Activated naive CD8-positive, alpha-beta T cell (primary cell): Measurements from ENCODE around the gene ATP6V1G3.

Experiments used
- H3K27ac Mint-ChIP-seq: one replicate; pipeline ENCODE4 v1.8.0; 2021; ENCODE audit warnings: mixed read lengths
- H3K27me3 Mint-ChIP-seq: one replicate; pipeline ENCODE4 v1.8.0; 2021; ENCODE audit warnings: mixed read lengths
- H3K36me3 Mint-ChIP-seq: one replicate; pipeline ENCODE4 v1.8.0; 2021; ENCODE audit warnings: mixed read lengths
- H3K4me1 Mint-ChIP-seq: one replicate; pipeline ENCODE4 v1.8.0; 2021; ENCODE audit warnings: low read depth, mixed read lengths
- H3K4me3 Mint-ChIP-seq: one replicate; pipeline ENCODE4 v1.8.0; 2021; ENCODE audit warnings: mild to moderate bottlenecking, mixed read lengths
- H3K9me3 Mint-ChIP-seq: one replicate; pipeline ENCODE4 v1.8.0; 2021; ENCODE audit warnings: low read depth, mixed read lengths

ATP6V1G3 gene

DNA sequence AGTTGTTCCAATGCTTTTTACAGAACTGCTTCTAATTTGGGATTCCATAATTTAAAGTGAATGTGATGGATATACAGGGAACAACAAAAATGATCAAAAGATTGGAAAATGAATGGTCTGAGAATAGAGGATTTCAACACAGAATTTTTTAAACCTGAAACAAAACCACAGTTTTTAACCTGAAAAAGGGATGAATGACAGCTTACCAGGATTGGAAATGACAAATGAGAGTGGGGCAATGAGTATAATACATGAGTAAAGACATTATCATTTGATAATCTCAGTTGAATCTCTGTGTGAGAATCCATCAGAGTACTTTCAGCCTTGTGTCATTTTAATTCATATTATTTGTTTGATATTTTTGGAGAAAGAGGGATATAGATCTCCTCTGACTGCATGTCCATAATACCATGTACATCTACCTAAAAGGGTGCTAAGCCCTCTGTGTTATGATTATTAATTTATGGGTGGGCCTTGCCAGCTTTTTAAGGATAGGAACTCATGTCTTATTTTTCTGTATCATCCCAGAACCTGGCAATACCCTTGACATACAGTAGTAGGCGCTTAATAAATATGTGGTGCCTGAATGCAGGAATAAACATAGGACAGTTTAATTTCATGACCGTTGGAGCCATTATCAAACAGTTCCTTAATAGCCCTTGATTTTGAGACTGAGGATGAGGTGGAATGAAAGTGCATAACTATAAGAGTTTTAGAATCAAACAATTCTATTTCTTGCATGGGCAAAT lies 12.4 kb upstream of the ATP6V1G3 start:
- Mint-ChIP-seq H3K4me1 (peaks cover 67% of the 10 kb centered on the region), H3K27ac (no peak overlapping the region)

DNA sequence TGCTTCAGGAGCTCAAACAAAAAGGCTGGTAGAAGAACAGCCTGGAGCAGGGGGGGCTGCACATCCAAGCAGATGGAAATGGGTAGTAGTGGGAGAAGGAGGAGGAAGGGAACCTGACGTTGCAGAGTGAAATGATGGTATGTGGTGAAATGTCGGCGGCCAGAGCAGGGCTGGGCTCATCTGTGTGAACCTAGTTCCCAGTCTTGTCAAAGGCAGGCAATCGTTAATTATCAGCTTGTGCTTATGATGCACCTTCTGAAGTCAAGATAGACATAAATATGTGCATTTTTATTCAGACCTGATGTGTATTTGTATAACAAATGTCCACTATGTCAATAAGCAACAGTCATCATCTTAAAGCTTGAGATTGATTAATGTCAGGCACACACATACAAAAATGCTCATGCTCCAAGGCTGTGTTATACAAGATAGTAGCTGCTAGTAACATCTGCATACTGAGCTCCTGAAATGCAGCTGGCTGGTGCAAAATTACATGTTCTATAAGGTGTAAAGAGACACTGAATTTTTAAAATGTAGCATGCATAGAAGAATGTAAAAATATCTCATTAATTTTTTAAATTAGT lies 10.6 kb upstream of the ATP6V1G3 start:
- Mint-ChIP-seq H3K36me3 (peaks cover 2% of the 10 kb centered on the region), H3K4me1 (peaks cover 49% of the 10 kb centered on the region), H3K9me3 (peaks cover 12% of the 10 kb centered on the region), H3K27me3 (no peaks in the 10 kb centered on the region), H3K4me3 (no peak overlapping the region), H3K27ac (no peak overlapping the region)

More for the DNA sequence above, 12.4 kb upstream of the ATP6V1G3 start:
- no peaks in the 10 kb centered on the region for H3K27me3 Mint-ChIP-seq
- peaks cover 3% of the 10 kb centered on the region for H3K9me3 Mint-ChIP-seq
- H3K36me3 Mint-ChIP-seq: no peaks in the 10 kb centered on the region
- H3K4me3 Mint-ChIP-seq: no peak overlapping the region

DNA sequence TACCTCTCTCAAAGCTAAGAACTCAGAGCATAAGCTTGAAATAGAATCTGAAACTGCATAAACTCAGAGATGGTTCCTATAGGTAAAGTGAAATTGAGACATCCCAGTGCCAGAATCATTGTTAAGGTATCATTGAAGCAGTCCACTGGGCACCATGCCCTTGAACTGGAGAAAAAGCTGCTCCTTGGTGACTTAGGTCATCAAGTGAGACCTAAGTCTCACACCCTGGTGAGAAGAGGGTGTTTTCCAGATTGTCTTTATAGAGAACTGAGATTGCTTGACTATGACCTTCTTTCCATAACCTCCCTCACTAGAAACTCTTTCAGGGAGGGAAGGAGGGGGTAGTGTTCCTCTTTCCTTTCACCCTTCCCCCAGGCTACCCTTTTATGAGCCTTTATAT lies 9.4 kb upstream of the ATP6V1G3 start:
- peaks cover 43% of the 10 kb centered on the region for H3K4me1 Mint-ChIP-seq
- H3K27ac Mint-ChIP-seq: no peak overlapping the region
- H3K36me3 Mint-ChIP-seq: peaks cover 2% of the 10 kb centered on the region
- no peaks in the 10 kb centered on the region for H3K27me3 Mint-ChIP-seq
- peaks cover 12% of the 10 kb centered on the region for H3K9me3 Mint-ChIP-seq
- no peak overlapping the region for H3K4me3 Mint-ChIP-seq

DNA sequence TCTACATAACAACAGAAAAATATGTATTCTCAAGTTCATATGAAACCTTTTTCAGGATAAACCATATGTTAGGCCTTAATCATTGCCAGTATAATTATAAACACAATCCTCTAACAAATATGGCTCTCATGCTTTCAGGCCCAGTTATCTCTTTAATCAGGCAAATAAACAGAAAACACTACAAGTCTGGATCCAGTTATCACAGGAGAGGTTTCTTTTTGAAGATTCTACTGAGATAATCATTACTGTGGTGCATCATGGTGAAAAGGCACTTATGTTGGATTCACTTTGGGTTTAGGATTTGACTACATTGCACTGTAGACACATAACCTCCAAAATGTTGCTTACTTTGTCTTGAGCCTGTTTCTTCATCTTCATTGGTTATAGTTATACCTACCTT lies 8.4 kb upstream of the ATP6V1G3 start:
- no peak overlapping the region for H3K27ac Mint-ChIP-seq
- peaks cover 12% of the 10 kb centered on the region for H3K9me3 Mint-ChIP-seq
- no peaks in the 10 kb centered on the region for H3K27me3 Mint-ChIP-seq
- H3K4me3 Mint-ChIP-seq: no peak overlapping the region
- H3K36me3 Mint-ChIP-seq: peaks cover 2% of the 10 kb centered on the region
- peaks cover 41% of the 10 kb centered on the region for H3K4me1 Mint-ChIP-seq

DNA sequence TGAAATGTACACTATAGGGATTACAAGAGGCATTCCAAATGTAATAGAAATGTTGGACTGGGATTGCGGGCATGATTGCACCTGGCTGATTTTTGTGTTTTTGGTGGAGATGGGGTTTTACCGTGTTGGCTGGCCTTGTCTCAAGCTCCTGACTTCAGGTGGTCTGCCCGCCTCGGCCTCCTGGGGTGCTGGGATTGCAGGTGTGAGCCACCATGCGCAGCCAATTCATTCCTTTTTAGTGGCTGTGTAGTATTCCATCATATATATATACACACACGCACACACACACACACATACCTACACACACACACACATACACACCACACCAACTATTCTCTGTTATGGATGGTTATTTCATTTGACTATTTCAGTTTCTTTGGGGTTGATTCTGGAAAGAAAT lies 4.7 kb upstream of the ATP6V1G3 start:
- Mint-ChIP-seq H3K4me3 (no peak overlapping the region), H3K27ac (no peak overlapping the region), H3K9me3 (peaks cover 12% of the 10 kb centered on the region), H3K4me1 (peaks cover 48% of the 10 kb centered on the region), H3K36me3 (peaks cover 2% of the 10 kb centered on the region), H3K27me3 (no peaks in the 10 kb centered on the region)

DNA sequence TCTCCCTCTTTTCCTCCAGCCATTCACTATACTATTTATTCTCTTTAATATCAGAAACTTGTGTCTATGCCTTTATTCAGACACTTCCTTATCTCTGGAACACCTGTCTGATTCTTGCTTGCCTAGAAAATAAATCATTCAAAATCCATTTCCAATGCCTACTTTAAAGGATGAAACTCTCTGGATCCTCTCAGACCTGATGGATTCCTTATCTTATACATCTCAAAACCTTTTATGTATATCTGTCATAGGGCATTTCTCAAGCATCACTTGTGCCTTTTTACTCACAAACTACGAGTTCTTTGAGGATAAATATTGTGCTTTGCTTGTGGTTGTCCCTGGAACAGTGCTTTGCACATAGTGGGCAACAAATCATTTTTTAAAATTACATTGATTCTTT lies 3.8 kb upstream of the ATP6V1G3 start:
- Mint-ChIP-seq H3K36me3 (peaks cover 2% of the 10 kb centered on the region), H3K4me3 (no peak overlapping the region), H3K9me3 (peaks cover 12% of the 10 kb centered on the region), H3K4me1 (peaks cover 48% of the 10 kb centered on the region), H3K27me3 (no peaks in the 10 kb centered on the region), H3K27ac (peak overlapping the region; percentile 66)

DNA sequence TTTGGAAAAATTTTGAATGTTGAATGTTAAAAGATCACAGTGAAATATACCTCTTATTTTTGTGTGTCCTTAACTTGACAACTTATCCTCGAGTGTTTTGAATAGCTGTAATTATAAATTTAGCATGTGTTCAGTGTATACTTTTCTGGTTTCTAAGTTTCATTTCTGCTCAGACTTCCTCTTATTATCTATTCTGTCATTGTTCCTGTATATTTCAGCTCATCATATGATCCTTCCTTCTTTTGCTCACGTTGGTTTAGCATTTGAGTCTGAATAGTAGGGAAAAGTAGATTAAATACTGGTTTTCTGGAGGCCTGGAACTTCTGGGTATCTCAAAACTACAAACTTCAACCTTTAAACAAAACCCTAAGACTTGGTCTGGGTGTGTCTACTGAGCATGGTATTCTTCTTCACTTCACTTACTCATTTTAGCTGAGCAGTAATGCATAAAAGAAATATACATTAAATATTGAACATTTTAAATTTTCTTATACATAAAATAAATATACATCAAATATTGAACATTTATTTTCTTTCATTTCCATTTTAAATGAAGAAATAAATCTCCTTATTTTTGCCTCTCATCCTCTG lies 3.3 kb upstream of the ATP6V1G3 start:
- peak overlapping the region; percentile 46 for H3K4me3 Mint-ChIP-seq
- peaks cover 12% of the 10 kb centered on the region for H3K9me3 Mint-ChIP-seq
- H3K4me1 Mint-ChIP-seq: peaks cover 50% of the 10 kb centered on the region
- peaks cover 2% of the 10 kb centered on the region for H3K36me3 Mint-ChIP-seq
- peak overlapping the region; percentile 69 for H3K27ac Mint-ChIP-seq
- H3K27me3 Mint-ChIP-seq: no peaks in the 10 kb centered on the region

DNA sequence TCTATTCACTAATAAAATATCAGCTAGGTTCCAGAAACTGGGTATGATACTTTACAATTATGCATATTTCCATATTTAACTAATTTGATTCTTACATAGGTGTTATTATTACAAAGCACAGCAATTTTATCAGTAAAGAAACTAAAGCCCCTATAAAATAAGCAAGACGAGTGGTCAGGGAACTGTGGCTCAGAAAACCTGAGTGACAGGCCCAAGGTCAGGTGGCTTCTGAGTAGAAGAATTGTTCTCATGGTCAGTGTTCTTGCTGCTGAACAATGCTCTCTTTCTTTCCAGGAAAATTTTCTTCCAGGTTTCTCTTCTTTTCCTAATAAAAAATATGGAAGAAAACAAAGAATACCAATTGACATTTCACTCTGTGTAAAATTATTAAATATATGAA lies 2.2 kb upstream of the ATP6V1G3 start:
- Mint-ChIP-seq H3K27ac (no peak overlapping the region), H3K27me3 (no peaks in the 10 kb centered on the region), H3K9me3 (peaks cover 10% of the 10 kb centered on the region), H3K36me3 (peaks cover 2% of the 10 kb centered on the region), H3K4me3 (no peak overlapping the region), H3K4me1 (peaks cover 60% of the 10 kb centered on the region)

DNA sequence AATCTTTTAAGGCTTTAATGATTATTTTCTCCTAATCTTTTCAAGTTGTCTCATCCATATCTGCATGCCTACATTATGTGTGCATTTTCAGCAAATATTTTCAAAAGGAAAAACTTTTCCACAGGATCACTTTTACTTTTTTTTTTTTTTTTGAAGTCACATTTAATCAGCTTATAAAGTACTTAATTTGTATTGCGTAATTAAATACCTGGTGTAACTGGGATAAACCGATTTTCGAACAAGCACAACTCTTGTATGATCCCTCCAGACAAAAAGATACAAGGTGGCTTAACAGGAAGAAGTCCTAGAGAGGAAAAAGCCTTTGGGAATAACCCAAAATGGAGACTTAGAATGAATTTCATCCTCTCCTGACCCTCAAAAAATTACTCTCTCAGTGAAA lies 1.3 kb upstream of the ATP6V1G3 start:
- Mint-ChIP-seq H3K9me3 (peaks cover 3% of the 10 kb centered on the region), H3K27me3 (no peaks in the 10 kb centered on the region), H3K4me1 (peaks cover 69% of the 10 kb centered on the region), H3K27ac (peak overlapping the region; percentile 1), H3K4me3 (no peak overlapping the region), H3K36me3 (peaks cover 2% of the 10 kb centered on the region)

DNA sequence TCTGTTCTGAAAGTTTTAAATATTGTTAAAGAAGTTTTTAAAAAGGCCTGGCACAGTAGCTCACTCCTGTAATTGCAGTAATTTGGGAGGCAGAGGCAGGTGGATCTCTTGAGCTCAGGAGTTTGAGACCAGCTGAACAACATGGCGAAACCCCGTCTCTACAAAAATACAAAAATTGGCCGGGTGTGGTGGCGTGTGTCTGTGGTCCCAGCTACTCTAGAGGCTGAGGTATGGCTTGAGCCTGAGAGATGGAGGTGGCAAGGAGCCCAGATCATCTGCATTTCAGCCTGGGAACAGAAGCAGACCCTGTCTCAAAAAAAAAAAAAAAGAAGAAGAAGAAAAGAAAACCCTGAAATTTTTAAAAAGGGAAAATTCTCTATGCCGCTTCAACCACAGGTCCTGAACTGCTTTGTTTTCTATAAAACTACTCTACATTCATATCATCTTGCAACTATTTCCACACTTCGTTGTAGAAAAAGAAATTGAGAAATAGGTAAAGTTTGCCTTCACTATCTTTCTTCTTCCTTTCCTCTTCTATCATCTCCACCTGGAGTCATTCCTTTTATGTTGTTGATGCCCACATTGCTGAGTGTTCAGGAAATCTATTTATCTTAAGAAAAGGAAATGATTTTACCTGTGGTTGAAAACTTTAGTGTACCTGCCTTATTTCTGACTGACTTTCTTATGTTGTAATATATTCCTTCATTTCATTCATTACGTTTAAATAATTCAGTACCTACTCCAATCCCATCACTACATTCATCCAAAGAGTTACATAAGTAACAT lies 1.7 kb downstream of the ATP6V1G3 start:
- H3K9me3 Mint-ChIP-seq: peaks cover 2% of the 10 kb centered on the region
- H3K4me3 Mint-ChIP-seq: peak overlapping the region; percentile 40
- H3K27ac Mint-ChIP-seq: peak overlapping the region; percentile 81
- H3K27me3 Mint-ChIP-seq: no peaks in the 10 kb centered on the region
- peaks cover 1% of the 10 kb centered on the region for H3K36me3 Mint-ChIP-seq
- peaks cover 84% of the 10 kb centered on the region for H3K4me1 Mint-ChIP-seq

DNA sequence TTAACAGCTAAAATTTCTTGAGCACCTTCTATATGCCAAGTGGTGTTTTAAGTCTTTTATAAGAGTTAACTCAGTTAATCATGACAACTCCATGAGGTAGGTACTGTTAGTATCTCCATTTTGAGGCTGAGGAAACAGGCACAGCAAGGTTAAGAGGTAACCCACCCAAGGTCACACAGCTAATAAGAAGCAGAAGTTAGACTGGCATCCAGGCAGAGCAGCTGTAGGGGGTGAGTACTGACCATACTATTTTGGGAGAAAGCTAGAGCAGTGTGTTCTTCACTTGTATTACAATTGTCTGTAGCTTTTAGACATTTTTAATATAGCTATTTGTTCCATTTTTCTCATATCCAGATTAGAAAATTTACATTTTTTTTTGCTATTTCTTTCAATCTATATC lies 4.8 kb downstream of the ATP6V1G3 start:
- Mint-ChIP-seq H3K9me3 (peaks cover 17% of the 10 kb centered on the region), H3K27ac (peak overlapping the region; percentile 71)

DNA sequence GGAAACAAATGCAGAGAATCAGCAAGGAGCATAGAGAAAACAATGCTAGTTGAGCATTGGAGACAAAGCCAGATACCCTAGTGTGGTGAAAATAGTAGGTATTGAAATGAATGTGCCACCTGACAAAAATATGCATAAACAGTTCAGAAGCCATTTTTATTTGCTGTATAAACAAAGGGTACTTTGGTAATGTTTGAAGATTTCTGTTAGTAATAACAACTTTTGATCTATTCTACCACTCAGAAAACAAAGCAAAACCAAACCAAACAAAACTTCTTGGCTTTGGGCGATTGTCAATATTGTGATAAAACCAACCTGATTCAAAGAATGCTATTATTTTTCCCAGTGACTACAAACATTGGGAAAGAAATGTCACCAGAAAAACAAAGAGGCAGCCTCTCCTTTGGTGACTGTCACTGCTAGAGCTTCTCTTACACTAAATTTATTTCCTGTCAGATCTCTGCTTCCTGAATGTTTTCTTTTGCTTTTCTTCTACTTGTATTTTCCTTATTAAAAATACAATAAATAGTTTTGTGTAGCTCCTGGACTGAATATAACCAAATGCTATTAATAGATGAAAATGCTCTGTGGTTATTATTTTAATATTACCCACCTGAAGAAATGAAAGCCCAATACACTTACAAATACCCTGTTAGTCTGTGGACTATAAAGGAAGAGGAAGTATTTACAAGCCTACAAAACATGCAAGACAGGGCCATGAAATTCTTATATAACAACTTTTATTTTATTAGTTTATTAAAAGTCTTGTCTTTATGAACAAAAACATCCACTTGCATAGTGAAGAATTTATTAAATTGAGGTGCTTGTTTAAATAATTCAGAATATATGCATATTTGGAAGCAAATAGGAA lies 5.7 kb downstream of the ATP6V1G3 start:
- Mint-ChIP-seq H3K36me3 (peaks cover 16% of the 10 kb centered on the region), H3K27ac (peak overlapping the region; percentile 84), H3K4me1 (peaks cover 84% of the 10 kb centered on the region), H3K9me3 (peaks cover 17% of the 10 kb centered on the region), H3K27me3 (no peaks in the 10 kb centered on the region), H3K4me3 (peak overlapping the region; percentile 70)

More for the DNA sequence above, 4.8 kb downstream of the ATP6V1G3 start:
- Mint-ChIP-seq H3K36me3 (peaks cover 16% of the 10 kb centered on the region), H3K4me1 (peaks cover 82% of the 10 kb centered on the region), H3K4me3 (peak overlapping the region; percentile 25), H3K27me3 (no peaks in the 10 kb centered on the region)

DNA sequence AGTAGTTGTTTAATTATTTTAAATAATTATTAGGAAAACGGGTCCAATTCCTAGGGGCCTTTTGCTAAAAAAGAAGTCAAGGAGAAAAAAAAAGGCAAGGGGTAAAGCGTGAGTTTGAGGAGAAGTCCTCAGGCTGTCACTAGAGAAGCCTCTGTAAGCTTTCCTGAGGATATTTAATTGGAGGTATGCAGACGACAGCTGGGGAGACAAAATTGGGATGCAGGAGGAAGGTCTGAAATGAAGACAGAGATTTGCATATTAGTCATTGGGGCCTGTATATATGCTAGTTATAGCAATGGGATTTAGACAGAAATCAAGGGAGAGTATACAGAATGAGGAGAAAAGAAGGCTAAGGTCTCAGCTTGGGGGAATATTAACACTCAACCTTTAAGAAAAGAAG lies 8.6 kb downstream of the ATP6V1G3 start:
- Mint-ChIP-seq H3K4me1 (peaks cover 74% of the 10 kb centered on the region), H3K27ac (peak overlapping the region; percentile 10), H3K36me3 (peaks cover 18% of the 10 kb centered on the region), H3K27me3 (no peaks in the 10 kb centered on the region), H3K9me3 (peaks cover 17% of the 10 kb centered on the region), H3K4me3 (no peak overlapping the region)

DNA sequence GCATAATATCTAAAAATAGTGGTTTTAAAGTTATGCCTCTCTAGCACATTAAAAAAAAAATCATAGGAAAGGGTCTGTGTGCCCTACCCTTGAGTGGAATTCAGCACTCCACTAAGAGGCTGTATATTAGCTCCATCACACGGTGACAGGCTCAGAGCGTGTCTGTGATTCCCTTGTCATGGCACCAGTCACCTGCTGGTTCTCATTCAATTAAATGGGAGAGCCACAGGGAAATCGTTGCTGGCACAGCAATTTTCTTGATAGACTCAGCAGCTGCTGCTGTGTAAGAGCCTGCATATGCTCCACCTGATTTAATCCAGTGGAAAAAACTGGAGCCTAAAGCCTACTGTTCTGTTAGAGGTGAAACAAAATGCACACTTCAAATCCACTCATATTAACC lies 9.5 kb downstream of the ATP6V1G3 start:
- Mint-ChIP-seq H3K9me3 (peaks cover 17% of the 10 kb centered on the region), H3K27ac (no peak overlapping the region), H3K4me3 (no peak overlapping the region), H3K27me3 (no peaks in the 10 kb centered on the region), H3K4me1 (peaks cover 75% of the 10 kb centered on the region), H3K36me3 (peaks cover 18% of the 10 kb centered on the region)
